Skeletal muscle satellite cell (primary cell): Measurements from ENCODE around the gene KCNJ10.

Experiments used
- H3K27me3 ChIP-seq: 2 replicates; pipeline ENCODE4 v1.7.0; 2013; ENCODE audit warnings: low read length; ENCODE audit not compliant: control insufficient read depth, insufficient read depth
- H3K36me3 ChIP-seq: 2 replicates; pipeline ENCODE4 v1.7.0; 2013; ENCODE audit warnings: mild to moderate bottlenecking, control low read depth, low read length; ENCODE audit not compliant: insufficient read depth
- H3K4me1 ChIP-seq: 2 replicates; pipeline ENCODE4 v1.7.0; 2013; ENCODE audit warnings: low read length; ENCODE audit not compliant: control insufficient read depth, insufficient read depth
- H3K4me2 ChIP-seq: 2 replicates; pipeline ENCODE4 v1.7.0; 2013; ENCODE audit warnings: mild to moderate bottlenecking, low read length
- H3K4me3 ChIP-seq: 2 replicates; pipeline ENCODE4 v1.7.0; 2013; ENCODE audit warnings: low read length
- H3K9ac ChIP-seq: 2 replicates; pipeline ENCODE4 v1.7.0; 2013; ENCODE audit warnings: mild to moderate bottlenecking, low read depth, low read length, moderate library complexity
- H3K9me3 ChIP-seq: replicated peaks from 2 replicates; pipeline ENCODE4 v1.7.0; 2013; ENCODE audit warnings: mild to moderate bottlenecking, control low read depth, low read length

The KCNJ10 gene

GRCh38 chr1:160108888-160109662, 39.1 kb upstream of the KCNJ10 start:
- Histone ChIP-seq H3K36me3 (no peaks in the 10 kb centered on the region), H3K4me2 (no peak overlapping the region), H3K27me3 (peaks cover 59% of the 10 kb centered on the region), H3K9ac (no peak overlapping the region), H3K4me1 (no peaks in the 10 kb centered on the region), H3K4me3 (no peak overlapping the region), H3K9me3 (no peaks in the 10 kb centered on the region)

- Histone ChIP-seq H3K4me3 (no peak overlapping the region), H3K4me1 (peaks cover 9% of the 10 kb centered on the region), H3K27me3 (peaks cover 59% of the 10 kb centered on the region), H3K4me2 (no peak overlapping the region), H3K9ac (no peak overlapping the region), H3K9me3 (no peaks in the 10 kb centered on the region), H3K36me3 (no peaks in the 10 kb centered on the region)
These were observed 37.6 kb upstream of the KCNJ10 start for GRCh38 chr1:160107512-160107911.

GRCh38 chr1:160105155-160105554, 35.2 kb upstream of the KCNJ10 start:
- Histone ChIP-seq H3K9me3 (no peaks in the 10 kb centered on the region), H3K4me2 (no peak overlapping the region), H3K9ac (no peak overlapping the region), H3K27me3 (peaks cover 53% of the 10 kb centered on the region), H3K4me3 (no peak overlapping the region), H3K36me3 (no peaks in the 10 kb centered on the region), H3K4me1 (peaks cover 18% of the 10 kb centered on the region)

- Histone ChIP-seq H3K27me3 (peaks cover 46% of the 10 kb centered on the region), H3K36me3 (no peaks in the 10 kb centered on the region), H3K4me1 (peaks cover 18% of the 10 kb centered on the region), H3K4me2 (no peak overlapping the region), H3K4me3 (no peak overlapping the region), H3K9ac (no peak overlapping the region), H3K9me3 (no peaks in the 10 kb centered on the region)
These were observed 34.5 kb upstream of the KCNJ10 start for GRCh38 chr1:160104486-160104885.

- H3K4me1 ChIP-seq, result peaks cover 23% of the 10 kb centered on the region
- peaks cover 41% of the 10 kb centered on the region for H3K27me3 ChIP-seq
These were observed 33.9 kb upstream of the KCNJ10 start for GRCh38 chr1:160103658-160104408.

GRCh38 chr1:160101717-160102522, 32.0 kb upstream of the KCNJ10 start:
- Histone ChIP-seq H3K4me2 (no peak overlapping the region), H3K9me3 (no peaks in the 10 kb centered on the region), H3K9ac (no peak overlapping the region), H3K36me3 (no peaks in the 10 kb centered on the region), H3K4me3 (no peak overlapping the region), H3K27me3 (peaks cover 31% of the 10 kb centered on the region), H3K4me1 (peaks cover 35% of the 10 kb centered on the region)

More at GRCh38 chr1:160103658-160104408, 33.9 kb upstream of the KCNJ10 start:
- no peak overlapping the region for H3K4me3 ChIP-seq
- H3K36me3 ChIP-seq, result no peaks in the 10 kb centered on the region
- no peaks in the 10 kb centered on the region for H3K9me3 ChIP-seq
- H3K9ac ChIP-seq, result no peak overlapping the region
- H3K4me2 ChIP-seq, result no peak overlapping the region

- Histone ChIP-seq H3K4me1 (peaks cover 41% of the 10 kb centered on the region), H3K9ac (no peak overlapping the region), H3K4me3 (no peak overlapping the region), H3K27me3 (peaks cover 25% of the 10 kb centered on the region), H3K4me2 (peak overlapping the region; percentile 56), H3K9me3 (no peaks in the 10 kb centered on the region), H3K36me3 (no peaks in the 10 kb centered on the region)
These were observed 31.2 kb upstream of the KCNJ10 start for GRCh38 chr1:160101037-160101716.

GRCh38 chr1:160099716-160100375, 29.9 kb upstream of the KCNJ10 start:
- Histone ChIP-seq H3K36me3 (no peaks in the 10 kb centered on the region), H3K4me3 (no peak overlapping the region), H3K4me2 (no peak overlapping the region), H3K9ac (no peak overlapping the region), H3K27me3 (peaks cover 14% of the 10 kb centered on the region), H3K4me1 (peaks cover 41% of the 10 kb centered on the region), H3K9me3 (no peaks in the 10 kb centered on the region)

- Histone ChIP-seq H3K4me3 (peak overlapping the region; percentile 72), H3K9me3 (no peaks in the 10 kb centered on the region), H3K36me3 (no peaks in the 10 kb centered on the region), H3K27me3 (peaks cover 13% of the 10 kb centered on the region), H3K4me1 (peaks cover 41% of the 10 kb centered on the region), H3K4me2 (peak overlapping the region; percentile 93), H3K9ac (peak overlapping the region; percentile 59)
These were observed 29.0 kb upstream of the KCNJ10 start for GRCh38 chr1:160098852-160099561.
